GM10248 (cell line): ENCODE data around the gene SLC22A23.

Experiments
- CTCF ChIA-PET: fragments of 300-600 bp; sonication (Branson Sonifier 250); formaldehyde crosslinking; extraction: SDS; loops from one replicate; lab custom pipeline; 2021; ENCODE audit warnings: antibody characterized with exemption; lab: Yijun Ruan, JAX
- POLR2A ChIA-PET: fragments of 350-650 bp; sonication (Branson Sonifier 250); formaldehyde crosslinking; extraction: SDS; loops from one replicate; lab custom pipeline; 2020; ENCODE audit warnings: antibody characterized with exemption; lab: Yijun Ruan, JAX
- DNase-seq: peaks from one replicate; pipeline ENCODE4 v3.0.0; 2012; ENCODE audit errors: extremely low spot score
- CTCF ChIP-seq: IDR thresholded peaks from 2 replicates; pipeline ENCODE4 v1.5.1; 2012; ENCODE audit warnings: mild to moderate bottlenecking, low read depth; ENCODE audit errors: extremely low read depth, missing control alignments, control extremely low read depth

Gene SLC22A23

GRCh38 chr6:3364391-3364790 lies 92.5 kb downstream of the SLC22A23 start:
- ChIA-PET CTCF (interaction anchor here (1.1 to 1.8 kb wide), 5 partner anchors 15 to 62 kb away, joined by 3 to 4 read pairs (median 3); no protein-coding TSS in a partner anchor), POLR2A (no interaction called here)

GRCh38 chr6:3363296-3364025 lies 93.4 kb downstream of the SLC22A23 start:
- POLR2A ChIA-PET, result no interaction called here
- no peak for DNase-seq
- TF ChIP-seq CTCF, result no peak
- CTCF ChIA-PET, result interaction anchor here (1.1 to 1.4 kb wide), 5 partner anchors 17 to 63 kb away, joined by 3 to 4 read pairs (median 3); no protein-coding TSS in a partner anchor

More at GRCh38 chr6:3364391-3364790, 92.5 kb downstream of the SLC22A23 start:
- TF ChIP-seq CTCF, result no peak
- DNase-seq, result no peak

GRCh38 chr6:3361312-3362037 lies 95.4 kb downstream of the SLC22A23 start:
- CTCF ChIA-PET, result interaction anchor here (0.6 kb wide), 1 partner anchor 26 kb away, joined by 3 read pairs; no protein-coding TSS in a partner anchor
- POLR2A ChIA-PET, result no interaction called here
- TF ChIP-seq CTCF, result no peak
- DNase-seq, result no peak

GRCh38 chr6:3360727-3361045 lies 96.2 kb downstream of the SLC22A23 start:
- no peak for DNase-seq
- ChIA-PET POLR2A (no interaction called here), CTCF (interaction anchor here (0.6 kb wide), 1 partner anchor 26 kb away, joined by 3 read pairs; no protein-coding TSS in a partner anchor)
- TF ChIP-seq CTCF, result no peak

- POLR2A ChIA-PET, result no interaction called here
- CTCF ChIA-PET, result no interaction called here
- TF ChIP-seq CTCF, result no peak
- no peak for DNase-seq
These were observed 96.7 kb downstream of the SLC22A23 start for GRCh38 chr6:3359973-3360726.
